ENCODE results near the gene TIMM17A.
A peak's percentile ranks its signal among the peaks of the same experiment; 100 is the strongest.

Gene TIMM17A

DNA sequence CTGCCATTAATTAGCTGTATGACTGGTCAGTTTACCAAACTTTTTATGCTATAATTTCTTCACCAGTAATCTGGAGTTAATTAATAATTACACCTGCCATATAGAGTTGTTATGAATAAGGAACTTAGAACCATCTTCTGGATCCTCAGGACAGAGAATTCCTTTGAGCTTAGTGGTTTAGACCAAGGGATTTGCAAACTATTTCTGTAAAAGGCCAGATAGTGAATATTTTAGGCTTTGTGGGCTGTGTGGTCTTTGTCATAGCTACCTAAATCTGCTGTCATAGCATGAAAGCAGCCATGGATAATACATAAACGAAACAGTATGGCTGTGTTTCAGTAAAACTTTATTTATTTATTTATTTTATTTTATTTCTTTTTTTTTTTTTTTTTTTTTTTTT lies 9.0 kb downstream of the TIMM17A start:
- no peak for DNase-seq (ENCODE audit: insufficient read length, low spot score)
- FAIRE-seq, result no peak
- TF ChIP-seq, protein P1, sequence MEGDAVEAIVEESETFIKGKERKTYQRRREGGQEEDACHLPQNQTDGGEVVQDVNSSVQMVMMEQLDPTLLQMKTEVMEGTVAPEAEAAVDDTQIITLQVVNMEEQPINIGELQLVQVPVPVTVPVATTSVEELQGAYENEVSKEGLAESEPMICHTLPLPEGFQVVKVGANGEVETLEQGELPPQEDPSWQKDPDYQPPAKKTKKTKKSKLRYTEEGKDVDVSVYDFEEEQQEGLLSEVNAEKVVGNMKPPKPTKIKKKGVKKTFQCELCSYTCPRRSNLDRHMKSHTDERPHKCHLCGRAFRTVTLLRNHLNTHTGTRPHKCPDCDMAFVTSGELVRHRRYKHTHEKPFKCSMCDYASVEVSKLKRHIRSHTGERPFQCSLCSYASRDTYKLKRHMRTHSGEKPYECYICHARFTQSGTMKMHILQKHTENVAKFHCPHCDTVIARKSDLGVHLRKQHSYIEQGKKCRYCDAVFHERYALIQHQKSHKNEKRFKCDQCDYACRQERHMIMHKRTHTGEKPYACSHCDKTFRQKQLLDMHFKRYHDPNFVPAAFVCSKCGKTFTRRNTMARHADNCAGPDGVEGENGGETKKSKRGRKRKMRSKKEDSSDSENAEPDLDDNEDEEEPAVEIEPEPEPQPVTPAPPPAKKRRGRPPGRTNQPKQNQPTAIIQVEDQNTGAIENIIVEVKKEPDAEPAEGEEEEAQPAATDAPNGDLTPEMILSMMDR (IDR thresholded peaks at IDR 0.05; ENCODE audit: insufficient read depth, missing control alignments), result no peak

DNA sequence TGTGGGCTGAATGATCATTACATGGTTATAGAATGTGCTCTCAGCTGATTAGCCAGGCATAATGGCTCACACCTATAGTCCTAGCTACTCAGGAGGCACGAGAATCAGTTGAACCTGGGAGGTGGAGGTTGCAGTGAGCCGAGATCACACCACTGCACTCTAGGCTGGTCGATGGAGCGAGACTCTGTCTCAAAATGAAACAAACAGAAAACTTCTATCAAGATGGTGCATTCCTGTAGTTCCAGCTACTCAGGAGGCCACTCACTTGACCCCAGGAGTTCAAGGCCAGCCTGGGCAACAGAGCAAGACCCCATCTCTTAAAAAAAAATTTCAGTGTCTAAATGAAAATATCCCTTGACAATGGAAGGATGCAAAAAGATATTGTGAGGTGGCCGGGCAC lies 10.9 kb downstream of the TIMM17A start:
- FAIRE-seq (no peak), DNase-seq (ENCODE audit: insufficient read length, low spot score) (no peak)
- TF ChIP-seq, protein P1 (IDR thresholded peaks at IDR 0.05; ENCODE audit: insufficient read depth, missing control alignments), result no peak

DNA sequence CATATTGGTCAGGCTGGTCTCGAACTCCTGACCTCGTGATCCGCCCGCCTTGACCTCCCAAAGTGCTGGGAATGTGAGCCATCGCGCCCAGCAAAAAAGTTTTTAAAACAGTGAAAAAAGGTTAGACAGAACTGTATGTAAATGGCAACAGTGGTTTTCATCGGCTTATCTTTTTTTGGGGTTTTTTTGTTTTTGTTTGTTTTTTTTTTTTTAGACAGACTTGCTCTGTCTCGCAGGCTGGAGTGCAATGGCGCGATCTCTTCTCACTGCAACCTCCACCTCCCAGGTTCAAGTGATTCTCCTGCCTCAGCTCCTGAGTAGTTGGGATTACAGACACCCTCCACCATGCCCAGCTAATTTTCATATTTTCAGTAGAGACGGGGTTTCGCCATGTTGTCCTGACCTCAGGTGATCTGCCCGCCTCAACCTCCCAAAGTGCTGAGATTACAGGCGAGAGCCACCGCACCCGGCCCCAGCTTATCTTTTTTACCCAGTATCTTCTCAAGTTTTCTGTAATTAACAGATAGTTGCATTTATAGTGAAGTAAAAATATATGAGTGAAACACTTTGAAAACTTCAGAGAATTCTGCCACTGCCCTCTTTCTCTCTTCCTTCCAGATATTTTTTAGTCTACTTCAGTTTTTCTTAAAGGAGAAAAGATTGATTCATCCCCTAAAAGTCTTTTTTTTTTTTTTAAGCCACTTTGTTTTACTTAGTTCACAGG lies 13.1 kb downstream of the TIMM17A start:
- no peak for DNase-seq (ENCODE audit: insufficient read length, low spot score)
- TF ChIP-seq, protein P1 (IDR thresholded peaks at IDR 0.05; ENCODE audit: insufficient read depth, missing control alignments), result no peak
- FAIRE-seq, result no peak

DNA sequence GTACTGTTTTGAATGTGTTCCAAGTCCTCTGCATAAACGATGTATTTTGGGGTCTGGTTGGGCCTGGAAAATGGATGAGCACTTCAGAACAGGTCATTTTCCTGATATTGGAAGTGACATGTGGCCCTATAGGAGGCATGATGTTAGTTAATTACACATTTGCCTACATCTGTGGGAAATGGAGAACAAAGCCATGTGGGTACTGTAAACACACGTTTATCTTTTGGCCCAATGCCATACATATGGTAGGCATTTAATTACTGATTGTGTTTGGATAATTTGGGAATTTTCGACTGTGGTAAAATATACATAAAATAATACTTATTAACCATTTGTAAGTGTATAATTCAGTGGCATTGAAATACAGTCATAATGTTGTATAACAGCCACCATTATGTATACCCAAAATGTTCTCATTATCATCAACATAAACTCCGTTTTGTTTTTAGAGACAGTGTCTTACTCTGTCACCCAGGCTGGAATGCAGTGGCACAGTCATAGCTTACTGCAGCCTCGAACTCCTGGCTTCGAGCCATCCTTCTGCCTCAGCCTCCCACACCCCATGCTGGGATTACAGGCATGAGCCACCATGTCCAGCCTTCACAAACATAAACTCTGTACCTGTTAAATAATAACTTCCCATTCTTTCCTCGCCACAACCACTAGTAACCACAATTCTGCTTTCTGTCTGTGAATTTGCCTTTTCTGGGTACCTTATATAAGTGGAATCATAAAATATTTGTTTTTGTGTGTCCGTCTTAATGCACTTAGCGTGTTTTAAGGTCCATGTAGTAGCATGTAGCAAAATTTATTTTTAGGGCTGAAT lies 15.2 kb downstream of the TIMM17A start:
- TF ChIP-seq, protein P1 (IDR thresholded peaks at IDR 0.05; ENCODE audit: insufficient read depth, missing control alignments), result no peak
- peak; percentile 11 for FAIRE-seq
- no peak for DNase-seq (ENCODE audit: insufficient read length, low spot score)

DNA sequence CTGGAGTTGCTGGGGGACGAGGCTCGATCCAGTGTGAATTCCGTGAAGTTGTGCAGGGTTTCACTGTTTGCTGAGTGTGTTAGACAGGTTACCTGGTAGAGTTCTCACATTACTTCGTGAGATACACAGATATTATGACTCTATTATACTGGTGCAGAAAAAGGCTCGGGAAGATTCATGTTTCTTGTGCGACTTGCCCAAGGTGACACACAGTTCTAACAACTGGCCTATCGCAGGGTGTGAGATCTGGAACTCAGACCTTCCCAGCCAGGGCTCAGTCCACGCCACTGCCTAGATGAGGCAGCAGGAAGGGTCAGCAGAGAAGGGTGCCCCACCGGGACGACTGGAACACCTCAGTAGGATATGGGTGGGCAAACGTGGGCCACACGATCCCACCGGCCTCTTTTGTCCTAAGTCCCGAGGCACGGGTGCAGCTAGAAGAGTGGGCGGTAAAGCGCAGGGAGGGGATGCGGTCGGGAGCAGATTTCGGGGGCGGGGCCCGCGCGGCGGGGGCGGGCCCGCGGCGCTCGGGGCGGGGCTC lies 26.8 kb downstream of the TIMM17A start:
- FAIRE-seq, result no peak
- DNase-seq (ENCODE audit: insufficient read length, low spot score), result peak; percentile 86

DNA sequence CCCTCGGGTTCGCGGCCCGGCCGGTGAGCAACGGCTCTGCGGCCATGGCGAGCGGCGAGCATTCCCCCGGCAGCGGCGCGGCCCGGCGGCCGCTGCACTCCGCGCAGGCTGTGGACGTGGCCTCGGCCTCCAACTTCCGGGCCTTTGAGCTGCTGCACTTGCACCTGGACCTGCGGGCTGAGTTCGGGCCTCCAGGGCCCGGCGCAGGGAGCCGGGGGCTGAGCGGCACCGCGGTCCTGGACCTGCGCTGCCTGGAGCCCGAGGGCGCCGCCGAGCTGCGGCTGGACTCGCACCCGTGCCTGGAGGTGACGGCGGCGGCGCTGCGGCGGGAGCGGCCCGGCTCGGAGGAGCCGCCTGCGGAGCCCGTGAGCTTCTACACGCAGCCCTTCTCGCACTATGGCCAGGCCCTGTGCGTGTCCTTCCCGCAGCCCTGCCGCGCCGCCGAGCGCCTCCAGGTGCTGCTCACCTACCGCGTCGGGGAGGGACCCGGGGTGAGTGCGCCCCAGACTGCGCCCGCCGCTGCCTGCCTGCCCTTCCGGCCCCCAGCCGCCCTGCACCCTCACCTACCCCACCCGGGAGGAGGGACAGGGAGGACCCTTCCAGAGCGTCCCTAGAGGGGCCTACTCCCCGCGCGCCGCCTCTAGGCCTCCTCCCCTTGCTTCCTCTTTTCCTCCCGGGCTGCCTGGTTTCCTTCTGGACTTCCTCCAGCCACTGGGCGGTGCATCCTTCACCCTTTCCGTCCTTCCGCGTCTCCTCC lies 27.5 kb downstream of the TIMM17A start, which contains the start of gene RNPEP:
TSS of gene RNPEP (plus strand) at position 26 of the 757 bp plus-strand sequence. CDS start at position 45, 19 bp downstream.
- TF ChIP-seq, protein P1 (IDR thresholded peaks at IDR 0.05; ENCODE audit: insufficient read depth, missing control alignments), result peak; percentile 0
- FAIRE-seq, result no peak
- DNase-seq (ENCODE audit: insufficient read length, low spot score), result peak; percentile 42

More for the DNA sequence above, 26.8 kb downstream of the TIMM17A start:
- TF ChIP-seq, protein P1 (IDR thresholded peaks at IDR 0.05; ENCODE audit: insufficient read depth, missing control alignments), result no peak

All from D721Med (cell line).